T-cell (primary cell): ENCODE results near the gene DLG2. TPM values are rescaled to one million over a fixed set of nuclear protein-coding genes. Genes with fewer than 3 reads are reported as not detected.

Experiments used
- ATAC-seq, 4 experiments: fragments of 200-7000 bp in 3 of 4; fragments of 150-1000 bp in 1 of 4; cut with Tn5 transposase; replicated peaks in 1 of 4; 1 replicate in 3 of 4; 2 replicates in 1 of 4; pipeline ENCODE4 v1.10.0; 2021; ENCODE audit warnings: moderate library complexity in 3 of 4, mild to moderate bottlenecking in 2 of 4, moderate number of reproducible peaks in 1 of 4
- CTCF ChIA-PET, 2 donors: fragments of 300-600 bp; sonication (Branson Sonifier 250); formaldehyde crosslinking; loops; one replicate each; lab custom pipeline; 2022; ENCODE audit warnings: antibody characterized with exemption in 2 of 2; lab: Charles Lee
- POLR2A ChIA-PET, 2 donors: fragments of 300-600 bp; sonication (Branson Sonifier 250); formaldehyde crosslinking; loops; one replicate each; lab custom pipeline; 2022; ENCODE audit warnings: antibody characterized with exemption in 2 of 2; lab: Charles Lee
- DNase-seq, 35 experiments: peaks; one replicate each; pipeline versions ENCODE4 v3.0.0 to v3.0.0-alpha.2; 2013 to 2023
- H3K27ac ChIP-seq: one replicate; pipeline ENCODE4 v1.5.1; 2013; ENCODE audit warnings: low read length
- H3K27me3 ChIP-seq, 2 experiments: replicated peaks in 1 of 2; 1 replicate in 1 of 2; 2 replicates in 1 of 2; pipeline versions ENCODE4 v1.6.1 to v1.7.0; 2013; ENCODE audit warnings: low read length in 1 of 2, mixed read lengths in 1 of 2; ENCODE audit not compliant: control insufficient read depth in 2 of 2, insufficient read depth in 2 of 2; ENCODE audit errors: extremely low read depth in 1 of 2
- H3K36me3 ChIP-seq, 2 donors: 1 replicate in 1 of 2; 2 replicates in 1 of 2; pipeline versions ENCODE4 v1.6.1 to v1.7.0; 2013; ENCODE audit warnings: low read length in 1 of 2; ENCODE audit not compliant: control insufficient read depth in 2 of 2, insufficient read depth in 1 of 2; ENCODE audit errors: extremely low read depth in 1 of 2
- H3K4me1 ChIP-seq, 2 experiments: 1 replicate in 1 of 2; 2 replicates in 1 of 2; pipeline versions ENCODE4 v1.6.1 to v1.7.0; 2013; ENCODE audit warnings: low read length in 2 of 2, mixed read lengths in 1 of 2; ENCODE audit not compliant: insufficient read depth in 2 of 2, control insufficient read depth in 1 of 2; ENCODE audit errors: extremely low read depth in 1 of 2
- H3K4me3 ChIP-seq, 2 donors: 1 replicate in 1 of 2; 2 replicates in 1 of 2; pipeline versions ENCODE4 v1.5.1 to v1.7.0; 2013; ENCODE audit warnings: mild to moderate bottlenecking in 2 of 2, low read length in 1 of 2, moderate library complexity in 1 of 2; ENCODE audit not compliant: control insufficient read depth in 1 of 2; ENCODE audit errors: extremely low read depth in 1 of 2
- H3K9me3 ChIP-seq: 2 replicates; pipeline ENCODE4 v1.7.0; 2013
- H3K27ac Mint-ChIP-seq, 2 donors: one replicate each; pipeline ENCODE4 v1.8.0; 2020 to 2021; ENCODE audit warnings: mild to moderate bottlenecking in 2 of 2, mixed read lengths in 2 of 2
- H3K27me3 Mint-ChIP-seq, 2 donors: one replicate each; pipeline ENCODE4 v1.8.0; 2021 to 2022; ENCODE audit warnings: mixed read lengths in 2 of 2
- H3K36me3 Mint-ChIP-seq: one replicate; pipeline ENCODE4 v1.8.0; 2021; ENCODE audit warnings: mixed read lengths
- H3K4me1 Mint-ChIP-seq, 3 donors: one replicate each; pipeline ENCODE4 v1.8.0; 2020 to 2022; ENCODE audit warnings: mixed read lengths in 3 of 3, mild to moderate bottlenecking in 1 of 3
- H3K4me3 Mint-ChIP-seq, 3 donors: one replicate each; pipeline ENCODE4 v1.8.0; 2020 to 2022; ENCODE audit warnings: mild to moderate bottlenecking in 3 of 3, mixed read lengths in 3 of 3, moderate library complexity in 3 of 3
- H3K9me3 Mint-ChIP-seq, 3 donors: one replicate each; pipeline ENCODE4 v1.8.0; 2020 to 2022; ENCODE audit warnings: mixed read lengths in 3 of 3
- WGBS: methylation state at CpG from one replicate; pipeline ENCODE4 v1.1.5; 2013; ENCODE audit warnings: missing lambda C conversion rate; ENCODE audit not compliant: insufficient coverage; 5-methylcytosine and 5-hydroxymethylcytosine counted together
- total RNA-seq, 35 experiments: library from RNA in 6 of 35; stranded (reverse) in 6 of 35; fragments of 120-200 nt in 1 of 35; gene quantifications; one replicate each; pipeline versions ENCODE4 v1.2.1 to v1.2.4 and lab custom pipeline; 2013 to 2026

The DLG2 gene
- total RNA-seq, 5 donors from 2014 or later (not counting 1 experiment from before 2014, with no cell fraction given) = 2.3 to 4.1 (median 2.9) TPM

DNA sequence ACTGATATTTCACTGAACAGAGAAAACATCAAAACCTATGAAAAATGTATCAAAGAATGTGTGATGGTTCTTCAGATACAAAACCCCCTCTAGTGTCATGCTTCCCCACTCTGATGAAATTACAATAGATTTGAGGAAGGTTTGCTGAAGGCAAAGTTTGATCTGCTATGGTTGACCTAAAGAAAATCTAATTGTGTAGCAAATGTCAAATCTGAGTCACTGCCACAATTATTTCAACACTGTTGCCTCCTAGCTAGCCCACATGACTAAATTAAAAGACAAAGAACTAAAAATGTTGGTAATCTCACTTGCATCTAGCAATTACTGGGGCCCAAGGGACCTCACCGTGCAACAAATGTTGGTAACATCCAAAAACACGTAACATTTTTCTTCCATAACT lies 728.0 kb downstream of the DLG2 start:
- H3K27me3 Mint-ChIP-seq = no peaks in the 10 kb centered on the region
- no peak overlapping the region for H3K4me3 ChIP-seq
- no peaks in the 10 kb centered on the region for H3K4me1 ChIP-seq
- no peak for ATAC-seq
- WGBS = 80% methylated on average over 1 of the region's 2 CpGs
- H3K27me3 ChIP-seq = no peaks in the 10 kb centered on the region
- H3K4me3 Mint-ChIP-seq = no peak overlapping the region
- peaks cover 9 to 31% (median 10%) of the 10 kb centered on the region in 3 donors for H3K9me3 Mint-ChIP-seq
- no peaks in the 10 kb centered on the region for H3K9me3 ChIP-seq
- no peaks in the 10 kb centered on the region for H3K4me1 Mint-ChIP-seq
- no peaks in the 10 kb centered on the region for H3K36me3 ChIP-seq
- H3K27ac ChIP-seq = no peak overlapping the region
- no peak overlapping the region for H3K27ac Mint-ChIP-seq
- H3K36me3 Mint-ChIP-seq = no peaks in the 10 kb centered on the region
- ChIA-PET POLR2A (no interaction called here), CTCF (no interaction called here)
- no peak for DNase-seq

DNA sequence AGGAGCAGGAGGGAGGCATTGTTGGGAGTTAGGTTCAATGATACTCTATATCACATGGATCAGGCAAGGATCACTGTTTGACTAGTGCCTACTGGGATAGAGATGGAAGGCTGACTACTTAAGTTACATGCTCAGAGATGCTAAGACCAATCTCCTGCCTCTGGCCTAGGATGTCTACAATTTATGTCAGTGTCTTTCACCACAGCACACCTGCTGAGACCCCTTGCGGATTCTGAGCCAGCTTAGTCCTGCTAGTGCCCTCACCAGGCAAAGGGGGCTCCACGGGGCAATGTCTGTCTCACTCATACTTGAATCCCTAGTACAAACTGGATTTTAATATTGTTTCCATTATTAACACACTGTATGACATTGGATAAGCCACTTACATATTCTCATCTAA lies 732.5 kb downstream of the DLG2 start:
- H3K4me1 Mint-ChIP-seq = no peaks in the 10 kb centered on the region
- ChIA-PET POLR2A (no interaction called here), CTCF (no interaction called here)
- ATAC-seq = no peak
- Histone ChIP-seq H3K27ac (no peak overlapping the region), H3K4me1 (no peaks in the 10 kb centered on the region), H3K36me3 (no peaks in the 10 kb centered on the region), H3K27me3 (no peaks in the 10 kb centered on the region), H3K4me3 (no peak overlapping the region), H3K9me3 (no peaks in the 10 kb centered on the region)
- no peak overlapping the region for H3K27ac Mint-ChIP-seq
- WGBS = no CpG with 5 or more reads among the region's 2 CpGs
- no peaks in the 10 kb centered on the region for H3K36me3 Mint-ChIP-seq
- H3K27me3 Mint-ChIP-seq = no peaks in the 10 kb centered on the region
- H3K4me3 Mint-ChIP-seq = no peak overlapping the region
- H3K9me3 Mint-ChIP-seq = peaks cover 0 to 24% (median 14%) of the 10 kb centered on the region in 3 donors
- DNase-seq = no peak

DNA sequence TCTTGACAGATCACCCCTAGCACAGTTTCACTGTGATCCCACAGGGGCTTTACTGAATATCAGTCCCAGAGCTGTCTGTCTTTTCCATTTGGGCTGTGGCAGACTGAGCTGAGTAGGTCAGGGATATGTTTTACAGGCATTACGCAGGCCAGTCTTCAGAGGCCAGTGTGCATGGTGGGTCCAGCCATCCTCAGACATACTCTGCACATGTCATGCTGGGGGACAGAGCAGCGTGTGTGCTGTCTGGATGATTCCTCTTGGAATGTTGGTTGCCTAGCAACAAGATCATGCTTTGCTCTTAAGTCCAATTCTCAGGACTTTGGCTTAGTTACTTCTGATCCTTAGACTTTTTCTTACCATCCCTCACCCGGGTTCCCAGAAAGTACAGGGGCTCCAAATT lies 736.5 kb downstream of the DLG2 start:
- ChIA-PET CTCF (no interaction called here), POLR2A (no interaction called here)
- peaks cover 0 to 26% (median 18%) of the 10 kb centered on the region in 3 donors for H3K9me3 Mint-ChIP-seq
- no peaks in the 10 kb centered on the region for H3K36me3 Mint-ChIP-seq
- 71% methylated on average over 2 of the region's 3 CpGs for WGBS
- Histone ChIP-seq H3K27ac (no peak overlapping the region), H3K27me3 (no peaks in the 10 kb centered on the region), H3K36me3 (no peaks in the 10 kb centered on the region), H3K4me3 (no peak overlapping the region), H3K4me1 (no peaks in the 10 kb centered on the region), H3K9me3 (no peaks in the 10 kb centered on the region)
- no peak overlapping the region for H3K27ac Mint-ChIP-seq
- DNase-seq (no peak), ATAC-seq (no peak)
- no peak overlapping the region for H3K4me3 Mint-ChIP-seq
- H3K4me1 Mint-ChIP-seq = no peaks in the 10 kb centered on the region
- H3K27me3 Mint-ChIP-seq = no peaks in the 10 kb centered on the region

DNA sequence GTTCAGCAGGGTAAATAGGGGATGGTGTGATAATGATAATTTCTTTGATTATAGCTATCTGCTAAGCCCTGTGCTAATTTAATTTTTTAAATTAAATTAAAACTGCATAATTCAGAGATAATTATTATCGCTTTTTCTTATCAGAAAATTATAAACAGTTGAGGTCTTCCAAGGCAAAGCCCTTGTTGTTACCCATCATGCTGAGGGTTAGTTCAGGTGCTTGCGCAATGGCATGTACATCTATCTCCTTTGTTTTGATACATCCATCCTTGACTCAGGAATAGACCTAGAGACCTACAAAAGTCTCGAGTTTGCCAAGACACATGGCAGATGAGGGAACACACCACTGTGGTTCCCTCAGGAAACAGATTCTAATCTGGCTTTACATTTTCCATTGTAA lies 737.6 kb downstream of the DLG2 start:
- Mint-ChIP-seq H3K4me1 (no peaks in the 10 kb centered on the region), H3K9me3 (peaks cover 5 to 26% (median 25%) of the 10 kb centered on the region in 3 donors), H3K27me3 (no peaks in the 10 kb centered on the region), H3K27ac (no peak overlapping the region), H3K36me3 (no peaks in the 10 kb centered on the region), H3K4me3 (no peak overlapping the region)
- Histone ChIP-seq H3K27ac (no peak overlapping the region), H3K36me3 (no peaks in the 10 kb centered on the region), H3K4me3 (no peak overlapping the region), H3K27me3 (no peaks in the 10 kb centered on the region), H3K4me1 (no peaks in the 10 kb centered on the region), H3K9me3 (no peaks in the 10 kb centered on the region)
- ChIA-PET CTCF (no interaction called here), POLR2A (no interaction called here)
- DNase-seq (no peak), ATAC-seq (no peak)
- WGBS = 80% methylated on average over 2 of the region's 3 CpGs

DNA sequence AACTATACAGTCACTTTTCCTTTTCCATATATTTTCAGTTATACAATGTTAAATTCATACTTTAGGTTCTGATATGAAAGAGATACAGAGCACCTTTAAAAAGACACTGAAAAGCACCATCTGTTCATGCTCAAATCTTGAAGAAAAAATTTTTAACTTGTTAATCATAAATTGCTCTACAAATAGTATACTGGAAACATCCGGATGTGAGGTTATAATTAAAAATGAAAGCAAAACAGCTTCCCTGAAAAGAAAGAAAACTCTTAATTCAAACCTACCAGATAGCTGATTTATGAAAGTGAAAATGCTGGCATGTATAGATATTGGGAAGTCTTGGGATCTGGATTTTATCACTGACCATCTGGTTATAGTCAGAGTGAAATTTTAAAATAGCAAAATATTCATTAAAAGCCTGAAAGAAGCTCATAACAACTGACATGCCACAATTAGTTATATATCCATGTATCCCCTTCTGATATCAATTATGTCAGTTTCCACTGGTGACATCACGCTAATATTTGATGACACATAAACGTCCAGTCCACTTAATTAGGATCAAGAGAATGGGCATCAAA lies 740.0 kb downstream of the DLG2 start:
- Mint-ChIP-seq H3K27ac (no peak overlapping the region), H3K9me3 (peaks cover 5 to 33% (median 27%) of the 10 kb centered on the region in 3 donors), H3K36me3 (no peaks in the 10 kb centered on the region), H3K4me1 (no peaks in the 10 kb centered on the region), H3K27me3 (no peaks in the 10 kb centered on the region), H3K4me3 (no peak overlapping the region)
- Histone ChIP-seq H3K27ac (no peak overlapping the region), H3K4me1 (no peaks in the 10 kb centered on the region), H3K4me3 (no peak overlapping the region), H3K27me3 (no peaks in the 10 kb centered on the region), H3K36me3 (no peaks in the 10 kb centered on the region), H3K9me3 (no peaks in the 10 kb centered on the region)
- WGBS = no CpG with 5 or more reads among the region's 3 CpGs
- ChIA-PET CTCF (no interaction called here), POLR2A (no interaction called here)
- DNase-seq (no peak), ATAC-seq (no peak)

DNA sequence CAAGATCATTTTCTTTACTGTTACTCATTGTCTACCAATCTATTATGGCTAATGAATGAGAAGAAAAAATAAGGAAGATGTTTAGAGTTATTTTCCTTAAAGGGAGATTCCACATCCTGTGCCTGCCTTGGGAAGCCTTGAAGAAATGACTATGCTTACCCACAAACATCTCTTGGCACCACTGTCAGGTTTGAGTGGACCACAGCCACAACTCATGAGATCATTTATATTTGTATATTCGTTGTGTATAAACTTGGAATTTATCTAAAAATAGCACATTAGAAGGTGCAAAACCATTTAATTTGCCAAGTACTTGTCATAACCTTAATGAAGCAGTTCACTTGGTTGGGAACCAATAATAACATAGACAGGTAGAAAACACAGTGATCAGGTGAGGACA lies 740.8 kb downstream of the DLG2 start:
- no peak overlapping the region for H3K4me3 Mint-ChIP-seq
- no peak for DNase-seq
- Histone ChIP-seq H3K27me3 (no peaks in the 10 kb centered on the region), H3K27ac (no peak overlapping the region), H3K4me1 (no peaks in the 10 kb centered on the region), H3K9me3 (no peaks in the 10 kb centered on the region), H3K36me3 (no peaks in the 10 kb centered on the region), H3K4me3 (no peak overlapping the region)
- no peaks in the 10 kb centered on the region for H3K27me3 Mint-ChIP-seq
- CTCF ChIA-PET = no interaction called here
- no peak for ATAC-seq
- no peaks in the 10 kb centered on the region for H3K4me1 Mint-ChIP-seq
- no CpG with 5 or more reads among the region's 1 CpG for WGBS
- peaks cover 5 to 36% (median 27%) of the 10 kb centered on the region in 3 donors for H3K9me3 Mint-ChIP-seq
- no peak overlapping the region for H3K27ac Mint-ChIP-seq
- no peaks in the 10 kb centered on the region for H3K36me3 Mint-ChIP-seq
- POLR2A ChIA-PET = no interaction called here

DNA sequence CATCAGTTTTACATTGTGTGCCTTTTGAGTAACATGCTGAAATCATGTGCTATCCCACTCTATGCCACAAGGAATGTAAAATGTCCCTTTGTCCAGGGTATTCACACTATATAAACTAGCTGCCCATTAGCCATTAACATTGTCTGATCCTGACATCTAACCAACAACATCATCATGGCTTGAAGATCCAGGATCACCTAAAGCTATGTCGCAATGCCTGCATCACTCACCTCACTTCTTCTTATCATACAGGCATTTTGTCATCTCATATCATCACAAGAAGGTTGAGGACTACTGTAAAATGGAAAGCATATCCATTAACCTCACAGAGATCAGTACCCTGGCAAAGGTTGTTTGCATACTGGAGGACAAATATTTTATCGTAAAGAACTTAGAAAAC lies 742.3 kb downstream of the DLG2 start:
- no peaks in the 10 kb centered on the region for H3K4me1 Mint-ChIP-seq
- WGBS = no CpG with 5 or more reads among the region's 2 CpGs
- H3K27ac Mint-ChIP-seq = no peak overlapping the region
- Histone ChIP-seq H3K4me1 (no peaks in the 10 kb centered on the region), H3K4me3 (no peak overlapping the region), H3K27me3 (no peaks in the 10 kb centered on the region), H3K27ac (no peak overlapping the region), H3K36me3 (no peaks in the 10 kb centered on the region), H3K9me3 (no peaks in the 10 kb centered on the region)
- no peak overlapping the region for H3K4me3 Mint-ChIP-seq
- no peak for ATAC-seq
- CTCF ChIA-PET = no interaction called here
- H3K9me3 Mint-ChIP-seq = peaks cover 8 to 37% (median 31%) of the 10 kb centered on the region in 3 donors
- POLR2A ChIA-PET = no interaction called here
- H3K36me3 Mint-ChIP-seq = no peaks in the 10 kb centered on the region
- no peaks in the 10 kb centered on the region for H3K27me3 Mint-ChIP-seq
- no peak for DNase-seq
